SK-N-SH (cell line): ENCODE measurements around the gene TLX2. TPM values are rescaled to one million over a fixed set of nuclear protein-coding genes. Genes with fewer than 3 reads are reported as not detected.

Experiments
- CTCF ChIA-PET: fragments of 300-600, 350-600 bp; formaldehyde crosslinking; extraction: SDS; loops from one replicate; lab custom pipeline; 2021; lab: Yijun Ruan, JAX
- POLR2A ChIA-PET: fragments of 350-600 bp; sonication (Branson Sonifier 250); formaldehyde crosslinking; extraction: SDS; loops from one replicate; lab custom pipeline; 2020; ENCODE audit warnings: antibody characterized with exemption, inconsistent platforms; lab: Yijun Ruan, JAX
- DNase-seq: peaks from one replicate; pipeline ENCODE4 v3.0.0; 2012
- H2AFZ ChIP-seq: fragments of 200-600 bp; sonication (generic); 2 replicates; pipeline ENCODE4 v1.8.1; 2016; ENCODE audit warnings: antibody characterized with exemption, mild to moderate bottlenecking, low read depth
- H3F3A ChIP-seq: fragments of 200-600 bp; sonication (generic); replicated peaks from 2 replicates; pipeline ENCODE3; 2016; ENCODE audit warnings: antibody characterized with exemption, mild to moderate bottlenecking; ENCODE audit not compliant: insufficient read depth
- H3K27ac ChIP-seq, 2 experiments: fragments of 200-500 bp in 1 of 2; fragments of 200-600 bp in 1 of 2; sonication (Bioruptor generic) in 1 of 2; sonication (generic), shearing (Covaris generic) in 1 of 2; 2 replicates each; pipeline versions ENCODE4 v1.5.1 to v1.6.1; 2014 to 2016; ENCODE audit warnings: low read depth in 2 of 2, inconsistent platforms in 1 of 2, low read length in 1 of 2, mild to moderate bottlenecking in 1 of 2, mixed read lengths in 1 of 2
- H3K27me3 ChIP-seq: fragments of 200-600 bp; sonication (generic), shearing (Covaris generic); 2 replicates; pipeline ENCODE4 v1.6.1; 2016; ENCODE audit warnings: mixed run types; ENCODE audit not compliant: insufficient read depth
- H3K36me3 ChIP-seq, 2 experiments: fragments of 200-500 bp in 1 of 2; fragments of 200-600 bp in 1 of 2; sonication (Bioruptor generic) in 1 of 2; sonication (generic) in 1 of 2; replicated peaks in 1 of 2; 2 replicates each; pipeline versions ENCODE3 to v1.5.1; 2014 to 2016; ENCODE audit warnings: low read length in 1 of 2, mild to moderate bottlenecking in 1 of 2; ENCODE audit not compliant: insufficient read depth in 2 of 2, control insufficient read depth in 1 of 2
- H3K4me1 ChIP-seq, 2 experiments: fragments of 200-500 bp in 1 of 2; fragments of 200-600 bp in 1 of 2; sonication (Bioruptor generic) in 1 of 2; sonication (generic), shearing (Covaris generic) in 1 of 2; 2 replicates each; pipeline versions ENCODE4 v1.5.1 to v1.6.1; 2014 to 2016; ENCODE audit warnings: low read depth in 1 of 2, low read length in 1 of 2, mixed run types in 1 of 2; ENCODE audit not compliant: insufficient read depth in 2 of 2, control insufficient read depth in 1 of 2
- H3K4me2 ChIP-seq: fragments of 200-600 bp; sonication (generic), shearing (Covaris generic); 2 replicates; pipeline ENCODE4 v1.6.1; 2017; ENCODE audit warnings: mixed run types
- H3K4me3 ChIP-seq, 2 experiments: fragments of 200-500 bp in 1 of 2; fragments of 200-600 bp in 1 of 2; sonication (Bioruptor generic) in 1 of 2; sonication (generic), shearing (Covaris generic) in 1 of 2; 2 replicates each; pipeline versions ENCODE4 v1.5.1 to v1.8.1; 2014 to 2016; ENCODE audit warnings: low read depth in 2 of 2, inconsistent platforms in 1 of 2, low read length in 1 of 2, mild to moderate bottlenecking in 1 of 2, mixed read lengths in 1 of 2, moderate library complexity in 1 of 2
- H3K79me2 ChIP-seq: fragments of 200-600 bp; sonication (generic); 2 replicates; pipeline ENCODE4 v1.8.1; 2017; ENCODE audit warnings: mild to moderate bottlenecking; ENCODE audit not compliant: insufficient read depth
- H3K9ac ChIP-seq: fragments of 200-600 bp; sonication (generic); 2 replicates; pipeline ENCODE4 v1.6.1; 2017; ENCODE audit warnings: mixed run types
- H3K9me2 ChIP-seq: fragments of 200-600 bp; sonication (generic); 2 replicates; pipeline ENCODE4 v1.6.1; 2017; ENCODE audit warnings: mixed run types
- H3K9me3 ChIP-seq: fragments of 200-600 bp; sonication (generic); 2 replicates; pipeline ENCODE4 v1.6.1; 2017; ENCODE audit warnings: mixed run types, mild to moderate bottlenecking, moderate library complexity
- H4K20me1 ChIP-seq: fragments of 200-600 bp; sonication (generic); 2 replicates; pipeline ENCODE4 v1.6.1; 2017; ENCODE audit warnings: mild to moderate bottlenecking, mixed run types; ENCODE audit not compliant: insufficient read depth
- CTCF ChIP-seq: fragments of 200-600 bp; sonication (generic); IDR thresholded peaks from 2 replicates; pipeline ENCODE4 v1.6.1; 2017; ENCODE audit warnings: antibody characterized with exemption, mild to moderate bottlenecking, moderate library complexity
- ELF1 ChIP-seq: IDR thresholded peaks from 2 replicates; pipeline ENCODE4 v1.4.0; 2012
- EZH2phosphoT487 ChIP-seq: fragments of 200-600 bp; sonication (generic); IDR thresholded peaks from 2 replicates; pipeline ENCODE4 v1.6.1; 2017; ENCODE audit warnings: low read depth, mixed run types, mild to moderate bottlenecking, antibody characterized with exemption, moderate library complexity, borderline replicate concordance
- FOSL2 ChIP-seq: IDR thresholded peaks from 2 replicates; pipeline ENCODE4 v1.4.0; 2012; ENCODE audit warnings: low read depth, mild to moderate bottlenecking, moderate library complexity, borderline replicate concordance
- FOXJ3 ChIP-seq: sonication (generic); formaldehyde crosslinking; IDR thresholded peaks from 2 replicates; pipeline ENCODE4 v1.5.1; 2020; ENCODE audit warnings: mild to moderate bottlenecking, missing genetic modification reagents
- FOXM1 ChIP-seq: IDR thresholded peaks from 2 replicates; pipeline ENCODE4 v1.4.0; 2012; ENCODE audit warnings: low read depth, mild to moderate bottlenecking
- GATA2 ChIP-seq: sonication (generic); formaldehyde crosslinking; IDR thresholded peaks from 2 replicates; pipeline ENCODE4 v1.5.0; 2020; ENCODE audit warnings: mild to moderate bottlenecking, missing genetic modification reagents
- JUND ChIP-seq: IDR thresholded peaks from 2 replicates; pipeline ENCODE4 v1.4.0; 2012
- NFIC ChIP-seq: IDR thresholded peaks from 2 replicates; pipeline ENCODE4 v1.4.0; 2012; ENCODE audit warnings: borderline replicate concordance
- NRF1 ChIP-seq: IDR thresholded peaks from 2 replicates; pipeline ENCODE4 v1.6.1; 2012; ENCODE audit warnings: low read depth, mild to moderate bottlenecking, low read length
- PBX3 ChIP-seq: IDR thresholded peaks from 2 replicates; pipeline ENCODE4; 2012
- RAD21 ChIP-seq: IDR thresholded peaks from 2 replicates; pipeline ENCODE4 v1.6.1; 2012; ENCODE audit warnings: mild to moderate bottlenecking, low read length
- RCOR1 ChIP-seq: fragments of 150-350 bp; IDR thresholded peaks from 2 replicates; pipeline ENCODE4 v1.6.1; 2017; ENCODE audit warnings: antibody characterized with exemption, low read length
- REST ChIP-seq: IDR thresholded peaks from 2 replicates; pipeline ENCODE4 v1.6.1; 2012; ENCODE audit warnings: mild to moderate bottlenecking, low read depth, low read length, moderate library complexity
- RFX5 ChIP-seq: IDR thresholded peaks from 2 replicates; pipeline ENCODE4 v1.6.1; 2012; ENCODE audit warnings: mild to moderate bottlenecking, improper control_type of control experiment, low read length
- RXRA ChIP-seq: IDR thresholded peaks from 2 replicates; pipeline ENCODE4 v1.4.0; 2012; ENCODE audit warnings: low read depth, mild to moderate bottlenecking, borderline replicate concordance
- SMC3 ChIP-seq: IDR thresholded peaks from 2 replicates; pipeline ENCODE4 v1.6.1; 2012; ENCODE audit warnings: low read depth, low read length, improper control_type of control experiment
- TCF12 ChIP-seq: IDR thresholded peaks from 2 replicates; pipeline ENCODE4 v1.4.0; 2012
- TEAD4 ChIP-seq: IDR thresholded peaks from 2 replicates; pipeline ENCODE4 v1.4.0; 2012; ENCODE audit warnings: mild to moderate bottlenecking, borderline replicate concordance; ENCODE audit not compliant: insufficient read depth
- USF2 ChIP-seq: fragments of 150-350 bp; IDR thresholded peaks from 2 replicates; pipeline ENCODE4 v1.6.1; 2017; ENCODE audit warnings: antibody characterized with exemption, low read length, low read depth, borderline replicate concordance
- WGBS: methylation state at CpG from one replicate; pipeline ENCODE4 v1.1.6; 2017; ENCODE audit warnings: low lambda C conversion rate; 5-methylcytosine and 5-hydroxymethylcytosine counted together
- polyA plus RNA-seq, 3 experiments: library from polyadenylated mRNA; depleted of rRNA; stranded (reverse); fragments of >200 nt; gene quantifications; 2 replicates each; pipeline ENCODE4 v1.2.3, GENCODE V29; 2012

TLX2 gene
- polyA plus RNA-seq, 1 of the 3 experiments (the other 2 are of a cell fraction), result 24.5 TPM

- Histone ChIP-seq H4K20me1 (no peaks in the 10 kb centered on the region), H3K27me3 (no peaks in the 10 kb centered on the region), H3K27ac (no peak overlapping the region), H3K9me3 (no peaks in the 10 kb centered on the region), H3K9me2 (no peaks in the 10 kb centered on the region), H3K4me1 (no peaks in the 10 kb centered on the region; a peak in 1 of 4 replicates), H3K9ac (no peak overlapping the region), H3K4me3 (no peak overlapping the region), H3K4me2 (no peak overlapping the region), H3K36me3 (peaks cover 0 to 46% of the 10 kb centered on the region in 2 experiments), H3K79me2 (no peaks in the 10 kb centered on the region), H2AFZ (no peak overlapping the region), H3F3A (peaks cover 3% of the 10 kb centered on the region)
- ChIA-PET CTCF (interaction anchor here (0.9 to 4.6 kb wide), 4 partner anchors 11 to 24 kb away, joined by 3 to 32 read pairs (median 4); partner anchors contain the start of genes CCDC142 and TTC31), POLR2A (interaction anchor here (0.7 to 1.7 kb wide), 2 partner anchors 11 to 14 kb away, joined by 3 to 9 read pairs; partner anchors contain the start of gene PCGF1)
- WGBS, result 90% methylated on average over 3 of the region's 3 CpGs
- TF ChIP-seq EZH2phosphoT487 (no peak), JUND (no peak), FOSL2 (no peak), USF2 (no peak), ELF1 (no peak), RAD21 (no peak), GATA2 (CRISPR knock-in tag) (no peak), PBX3 (no peak), TEAD4 (no peak), RFX5 (no peak), RXRA (no peak), FOXJ3 (CRISPR knock-in tag) (no peak), NFIC (no peak), NRF1 (no peak)
- no peak for DNase-seq
Observed at GRCh38 chr2:74493546-74493945, 20.7 kb upstream of the TLX2 start.

- ChIA-PET POLR2A (no interaction called here), CTCF (interaction anchor here (2.8 to 4.6 kb wide), 2 partner anchors 11 to 13 kb away, joined by 12 to 32 read pairs; partner anchors contain the start of genes CCDC142, PCGF1 and TTC31)
- H3K4me1 ChIP-seq, result peaks cover 0 to 5% of the 10 kb centered on the region in 2 experiments; a peak in 1 of 4 replicates
- no peaks in the 10 kb centered on the region for H3K27me3 ChIP-seq
- no peaks in the 10 kb centered on the region for H4K20me1 ChIP-seq
- H3K36me3 ChIP-seq, result peaks cover 0 to 40% of the 10 kb centered on the region in 2 experiments
- no peak for DNase-seq
- no peak overlapping the region for H3K27ac ChIP-seq
- 100% methylated on average over 1 of the region's 1 CpG for WGBS
- H3K9me2 ChIP-seq, result no peaks in the 10 kb centered on the region
- no peaks in the 10 kb centered on the region for H3K79me2 ChIP-seq
- peaks cover 3% of the 10 kb centered on the region for H3F3A ChIP-seq
- H3K4me2 ChIP-seq, result no peak overlapping the region
- no peak overlapping the region for H2AFZ ChIP-seq
- no peaks in the 10 kb centered on the region for H3K9me3 ChIP-seq
- no peak overlapping the region for H3K4me3 ChIP-seq
- H3K9ac ChIP-seq, result no peak overlapping the region
- TF ChIP-seq PBX3 (no peak), FOXM1 (no peak), RFX5 (no peak), CTCF (no peak), RCOR1 (no peak), REST (no peak), EZH2phosphoT487 (no peak), TCF12 (no peak), SMC3 (no peak), FOXJ3 (CRISPR knock-in tag) (no peak)
Observed at GRCh38 chr2:74495440-74495839, 18.8 kb upstream of the TLX2 start.
